Measurements from ENCODE around the gene BOK. TPM values are rescaled to one million over a fixed set of nuclear protein-coding genes. Genes with fewer than 3 reads are reported as not detected.
"Not testable (repeated sequence)": the region's sequence is repeated elsewhere in the genome, so short reads cannot be mapped to it uniquely, and the experiment has no call there.

The BOK gene
- total RNA-seq, 1 experiment from 2014 or later = 6.6 TPM

DNA sequence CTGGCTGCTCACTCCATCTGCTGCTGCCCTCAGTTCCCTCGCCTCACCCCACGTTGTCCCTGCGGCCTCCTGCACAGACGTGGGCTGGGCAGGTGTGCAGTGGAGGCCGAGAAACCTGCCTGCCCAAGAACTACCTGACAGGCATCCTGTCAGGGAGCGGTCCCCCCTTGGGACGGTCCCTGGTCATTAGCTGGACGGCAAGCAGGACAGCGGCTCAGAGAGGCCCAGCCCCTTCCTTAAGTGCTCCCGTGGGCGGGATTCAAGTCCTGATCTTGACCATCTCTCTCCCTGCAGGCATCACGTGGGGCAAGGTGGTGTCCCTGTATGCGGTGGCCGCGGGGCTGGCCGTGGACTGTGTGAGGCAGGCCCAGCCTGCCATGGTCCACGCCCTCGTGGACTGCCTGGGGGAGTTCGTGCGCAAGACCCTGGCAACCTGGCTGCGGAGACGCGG lies 11.3 kb downstream of the BOK start:
- no peaks in the 10 kb centered on the region; the same call in 1 of the 2 replicates for H3K36me3 ChIP-seq

GRCh38 chr2:241570961-241571581 lies 12.5 kb downstream of the BOK start:
- DNase-seq = no peak
- no peak overlapping the region for H3K27ac ChIP-seq
- no peaks in the 10 kb centered on the region; the same call in 1 of the 2 replicates for H3K36me3 ChIP-seq
- H3K27me3 ChIP-seq = no peaks in the 10 kb centered on the region
- H3K4me3 ChIP-seq = no peak overlapping the region
- no peaks in the 10 kb centered on the region for H3K4me1 ChIP-seq
- H3K9me3 ChIP-seq (replicated peaks) = no peaks in the 10 kb centered on the region

More for the DNA sequence above, 11.3 kb downstream of the BOK start:
- H3K27me3 ChIP-seq = no peaks in the 10 kb centered on the region
- DNase-seq = no peak
- no peak overlapping the region for H3K4me3 ChIP-seq
- H3K4me1 ChIP-seq = no peaks in the 10 kb centered on the region; the same call in 1 of the 2 replicates
- no peak overlapping the region for H3K27ac ChIP-seq
- no peaks in the 10 kb centered on the region for H3K9me3 ChIP-seq (replicated peaks)

DNA sequence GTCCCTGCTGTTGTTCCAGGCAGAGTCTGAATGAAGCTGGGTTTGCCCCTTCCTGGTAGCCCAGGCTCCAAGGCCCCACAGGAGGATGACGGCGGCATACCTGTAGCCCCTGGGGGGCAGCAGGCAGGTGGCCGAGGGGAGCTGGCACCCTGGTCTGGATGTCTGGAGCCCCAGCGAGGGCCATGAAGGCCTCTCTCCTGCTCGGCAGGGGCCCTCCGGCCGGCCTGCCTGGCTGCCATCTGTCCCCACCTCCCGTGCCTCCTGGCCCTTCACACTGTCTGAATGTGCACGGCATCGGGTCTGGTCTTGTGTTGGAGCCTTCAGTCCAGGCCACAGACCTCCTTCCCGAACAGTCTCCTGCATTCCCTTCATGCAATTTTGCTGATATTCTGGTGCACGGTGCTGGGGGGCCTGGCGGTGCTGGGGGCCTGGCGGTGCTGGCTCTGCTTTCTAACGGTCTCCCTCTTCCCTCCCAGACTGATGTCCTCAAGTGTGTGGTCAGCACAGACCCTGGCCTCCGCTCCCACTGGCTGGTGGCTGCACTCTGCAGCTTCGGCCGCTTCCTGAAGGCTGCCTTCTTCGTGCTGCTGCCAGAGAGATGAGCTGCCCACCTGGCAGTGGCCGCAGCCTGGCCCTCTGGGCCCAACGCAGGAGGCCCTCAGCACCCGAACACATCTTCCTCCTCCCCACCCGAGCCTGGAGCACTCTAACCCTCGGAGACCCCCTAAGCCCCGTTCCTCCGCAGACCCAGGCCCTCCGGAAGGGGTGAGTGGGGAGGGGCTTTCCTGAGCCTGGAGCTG lies 13.5 kb downstream of the BOK start:
- H3K4me3 ChIP-seq = no peak overlapping the region
- H3K27ac ChIP-seq = no peak overlapping the region
- H3K27me3 ChIP-seq = no peaks in the 10 kb centered on the region
- H3K9me3 ChIP-seq (replicated peaks) = no peaks in the 10 kb centered on the region
- no peak for DNase-seq
- no peaks in the 10 kb centered on the region for H3K4me1 ChIP-seq
- H3K36me3 ChIP-seq = no peaks in the 10 kb centered on the region; the same call in 1 of the 2 replicates

DNA sequence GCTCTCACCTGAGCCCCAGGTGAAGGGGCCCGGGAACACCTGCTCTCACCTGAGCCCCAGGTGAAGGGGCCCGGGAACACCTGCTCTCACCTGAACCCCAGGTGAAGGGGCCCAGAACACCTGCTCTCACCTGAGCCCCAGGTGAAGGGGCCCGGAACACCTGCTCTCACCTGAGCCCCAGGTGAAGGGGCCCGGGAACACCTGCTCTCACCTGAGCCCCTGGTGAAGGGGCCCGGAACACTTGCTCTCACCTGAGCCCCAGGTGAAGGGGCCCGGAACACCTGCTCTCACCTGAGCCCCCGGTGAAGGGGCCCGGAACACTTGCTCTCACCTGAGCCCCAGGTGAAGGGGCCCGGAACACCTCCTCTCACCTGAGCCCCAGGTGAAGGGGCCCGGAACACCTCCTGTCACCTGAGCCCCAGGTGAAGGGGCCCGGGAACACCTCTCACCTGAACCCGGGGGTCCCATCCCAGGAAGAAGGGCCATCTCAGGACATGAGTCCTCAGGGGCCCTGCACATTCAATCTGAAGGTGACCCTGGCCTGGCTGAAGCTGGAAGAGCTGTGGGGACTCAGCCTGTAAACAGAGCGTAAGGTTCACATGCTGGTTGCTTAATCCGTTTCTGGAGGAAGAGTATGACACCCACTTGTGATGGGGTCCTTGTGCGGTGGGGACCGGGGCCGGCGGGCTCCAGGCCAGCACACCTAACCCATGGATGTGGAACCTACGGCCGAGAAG lies 14.5 kb downstream of the BOK start:
- H3K27ac ChIP-seq; H3K27me3 ChIP-seq; H3K4me1 ChIP-seq; H3K4me3 ChIP-seq; DNase-seq; H3K36me3 ChIP-seq; H3K9me3 ChIP-seq (replicated peaks): not testable (repeated sequence)

DNA sequence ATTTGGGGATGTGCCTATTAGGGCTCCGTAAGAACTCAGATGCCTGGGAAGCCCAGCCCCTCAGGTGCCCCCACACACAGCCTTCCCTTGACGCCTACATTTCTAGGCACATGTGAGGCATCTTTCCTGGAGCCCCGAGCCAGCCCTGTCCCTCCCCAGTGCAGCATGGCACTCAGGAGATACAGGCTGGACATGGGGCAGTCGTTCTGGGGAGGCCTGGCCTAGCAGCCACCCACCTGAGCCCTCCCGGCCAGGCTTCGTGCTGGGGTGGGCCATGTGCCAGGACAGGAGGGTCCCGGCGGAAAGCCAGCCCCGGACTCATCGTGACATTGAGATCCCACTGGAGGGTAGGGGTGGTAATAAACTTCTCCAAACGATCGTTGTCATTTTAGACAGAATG lies 15.2 kb downstream of the BOK start:
- H3K36me3 ChIP-seq = no peaks in the 10 kb centered on the region; the same call in 1 of the 2 replicates

DNA sequence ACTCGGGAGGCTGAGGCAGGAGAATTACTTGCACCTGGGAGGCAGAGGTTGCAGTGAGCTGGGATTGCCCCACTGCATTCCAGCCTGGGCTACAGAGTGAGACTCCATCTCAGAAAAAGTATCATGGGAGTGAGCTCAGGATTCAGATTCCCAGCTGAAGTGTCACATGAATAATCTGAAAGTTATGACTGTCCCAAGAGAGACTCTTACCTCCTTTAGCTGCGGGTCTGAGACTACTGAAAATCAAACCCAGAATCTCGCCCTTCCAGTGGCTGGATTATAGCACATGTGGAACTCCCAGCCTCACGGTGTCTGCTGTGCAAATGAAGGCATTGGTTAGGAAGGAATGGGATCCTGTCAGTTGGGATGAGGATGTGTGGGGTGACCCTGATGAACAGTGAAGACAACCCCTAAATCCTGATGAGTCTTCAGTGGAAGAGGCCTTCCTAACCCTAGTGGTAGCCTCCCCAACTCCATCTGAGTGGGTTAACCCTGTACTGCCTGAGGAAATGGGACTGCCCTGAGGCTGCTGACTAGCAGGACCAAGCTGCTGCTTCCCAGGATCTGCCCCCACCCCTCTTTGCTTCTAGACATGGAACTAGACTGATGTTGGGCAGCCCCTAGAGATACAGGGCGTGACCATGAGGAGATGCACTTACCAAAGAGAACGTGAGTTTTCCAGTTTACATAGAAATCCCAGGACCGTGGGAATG lies 16.5 kb downstream of the BOK start:
- Histone ChIP-seq H3K9me3 (replicated peaks) (peaks cover under 1% of the 10 kb centered on the region; the same call in 1 of the 2 replicates), H3K36me3 (peaks cover 2% of the 10 kb centered on the region; the same call in 1 of the 2 replicates), H3K4me1 (no peaks in the 10 kb centered on the region), H3K27me3 (no peaks in the 10 kb centered on the region), H3K27ac (no peak overlapping the region), H3K4me3 (no peak overlapping the region)
- no peak for DNase-seq

More for the DNA sequence above, 15.2 kb downstream of the BOK start:
- Histone ChIP-seq H3K4me1 (no peaks in the 10 kb centered on the region), H3K4me3 (no peak overlapping the region), H3K27me3 (no peaks in the 10 kb centered on the region), H3K9me3 (replicated peaks) (no peaks in the 10 kb centered on the region), H3K27ac (no peak overlapping the region)
- DNase-seq = no peak

- no peak overlapping the region for H3K4me3 ChIP-seq
- H3K27me3 ChIP-seq = no peaks in the 10 kb centered on the region
- peaks cover 6% of the 10 kb centered on the region for H3K36me3 ChIP-seq
- no peak for DNase-seq
- no peak overlapping the region for H3K27ac ChIP-seq
- H3K4me1 ChIP-seq = no peaks in the 10 kb centered on the region
- peaks cover 5% of the 10 kb centered on the region; the same call in 1 of the 2 replicates for H3K9me3 ChIP-seq (replicated peaks)
These were observed 17.2 kb downstream of the BOK start for GRCh38 chr2:241575624-241576292.

- no peak for DNase-seq
- H3K4me1 ChIP-seq = no peaks in the 10 kb centered on the region
- no peak overlapping the region for H3K27ac ChIP-seq
- H3K4me3 ChIP-seq = no peak overlapping the region
- H3K36me3 ChIP-seq = peaks cover 6% of the 10 kb centered on the region
- peaks cover 5% of the 10 kb centered on the region; the same call in 1 of the 2 replicates for H3K9me3 ChIP-seq (replicated peaks)
- H3K27me3 ChIP-seq = no peaks in the 10 kb centered on the region
These were observed 17.7 kb downstream of the BOK start for GRCh38 chr2:241576293-241576654.

DNA sequence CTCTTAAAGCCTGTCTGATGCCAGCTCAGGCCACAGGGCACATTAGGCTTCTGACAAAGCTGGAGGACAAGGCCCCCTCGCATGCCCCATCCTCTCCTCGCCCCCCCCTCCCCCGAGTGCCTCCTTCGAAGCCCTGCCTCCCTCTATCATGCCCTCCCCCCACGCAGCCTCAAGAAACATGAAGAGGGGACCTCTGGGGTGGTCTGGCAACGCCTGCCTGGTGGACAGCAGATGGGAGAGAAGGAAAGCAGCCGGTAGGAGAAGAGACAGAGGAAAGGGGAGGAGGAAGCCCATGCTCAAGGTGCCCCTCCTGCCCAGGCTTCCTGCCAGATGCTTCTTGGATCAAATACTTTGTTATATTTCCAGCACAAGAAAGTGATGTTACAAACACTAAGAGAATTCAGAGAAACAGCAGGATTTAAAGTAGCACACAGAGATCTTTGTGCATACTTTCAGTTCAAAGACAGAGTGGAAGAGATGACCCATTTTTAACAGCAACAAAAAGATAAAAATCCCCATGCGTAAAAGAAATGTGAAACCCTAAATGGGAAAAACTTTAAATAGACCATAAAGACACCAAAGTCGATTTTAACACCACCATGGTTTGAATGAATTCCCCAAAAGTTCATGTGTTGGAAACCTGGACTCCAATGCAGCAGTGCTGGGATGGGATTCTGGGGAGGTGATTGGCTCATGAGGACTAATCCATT lies 19.0 kb downstream of the BOK start:
- no peaks in the 10 kb centered on the region for H3K27me3 ChIP-seq
- H3K4me1 ChIP-seq = no peaks in the 10 kb centered on the region
- DNase-seq = no peak
- no peak overlapping the region for H3K27ac ChIP-seq
- no peak overlapping the region for H3K4me3 ChIP-seq
- peaks cover 16% of the 10 kb centered on the region for H3K36me3 ChIP-seq
- H3K9me3 ChIP-seq (replicated peaks) = peaks cover 5% of the 10 kb centered on the region; the same call in 1 of the 2 replicates

DNA sequence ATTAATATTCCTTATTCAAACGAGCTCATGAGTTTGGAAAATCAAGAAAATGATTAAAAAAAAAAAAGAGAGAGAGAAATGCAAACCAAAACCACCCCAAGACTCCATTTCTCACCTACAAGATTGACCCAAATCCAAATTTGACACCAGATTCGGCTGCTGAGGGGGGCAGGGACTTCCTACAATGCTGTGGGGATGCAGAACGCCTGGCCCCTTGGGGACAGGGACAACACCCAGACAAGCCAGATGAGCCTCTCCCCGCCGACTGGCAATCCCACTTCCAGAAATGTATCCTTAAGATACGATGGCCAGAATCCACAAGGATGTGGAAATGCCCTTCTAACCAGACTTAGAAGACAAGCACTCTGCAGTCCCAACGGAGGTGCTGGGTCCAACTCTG lies 20.7 kb downstream of the BOK start:
- Histone ChIP-seq H3K4me3 (no peak overlapping the region), H3K36me3 (peaks cover 32% of the 10 kb centered on the region), H3K27me3 (no peaks in the 10 kb centered on the region), H3K27ac (no peak overlapping the region), H3K9me3 (replicated peaks) (peaks cover 5% of the 10 kb centered on the region; the same call in 1 of the 2 replicates), H3K4me1 (no peaks in the 10 kb centered on the region)
- DNase-seq = no peak

DNA sequence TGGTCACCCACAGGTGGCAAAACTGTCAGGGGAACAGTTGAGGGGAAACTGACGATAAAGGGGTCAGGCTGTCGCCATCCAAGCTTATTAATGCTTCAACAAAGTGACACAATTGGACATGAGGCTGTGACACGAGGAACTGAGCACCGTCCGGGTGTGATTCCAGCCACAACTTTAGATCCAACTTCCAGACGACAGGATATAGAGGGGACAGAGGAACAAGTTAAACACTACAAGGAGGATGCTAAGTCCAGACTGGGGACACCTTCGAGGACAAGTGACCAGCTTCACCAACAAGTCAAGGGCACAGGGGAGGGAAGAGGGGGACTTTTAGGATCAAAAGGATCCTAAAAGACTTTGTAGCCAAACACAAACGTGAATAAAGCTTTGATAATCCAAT lies 23.8 kb downstream of the BOK start:
- no peaks in the 10 kb centered on the region for H3K4me1 ChIP-seq
- H3K27ac ChIP-seq = no peak overlapping the region
- peaks cover 55% of the 10 kb centered on the region for H3K36me3 ChIP-seq
- DNase-seq = no peak
- H3K4me3 ChIP-seq = no peak overlapping the region
- H3K9me3 ChIP-seq (replicated peaks) = peaks cover 22% of the 10 kb centered on the region
- no peaks in the 10 kb centered on the region for H3K27me3 ChIP-seq

DNA sequence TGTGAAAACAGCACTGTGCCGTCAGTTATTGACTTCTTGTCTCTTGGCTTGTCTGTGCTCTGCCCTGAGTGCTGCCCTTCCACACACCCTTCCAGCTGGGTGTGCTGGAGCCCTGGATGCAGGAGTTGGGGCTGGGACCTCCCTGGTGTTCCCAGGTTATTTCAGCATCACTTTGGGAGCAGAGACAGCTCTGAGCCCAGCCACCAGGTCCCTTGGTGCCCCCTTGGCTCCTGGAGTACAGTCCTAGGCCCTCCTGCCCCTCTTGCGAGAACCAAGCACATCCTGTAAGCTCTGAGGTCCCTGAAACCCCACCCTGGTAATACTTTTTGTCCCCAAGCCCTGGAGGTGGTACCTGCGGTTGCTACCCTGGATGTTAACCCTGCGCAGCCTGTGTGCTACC lies 24.3 kb downstream of the BOK start:
- DNase-seq = no peak
- Histone ChIP-seq H3K27me3 (no peaks in the 10 kb centered on the region), H3K27ac (no peak overlapping the region), H3K9me3 (replicated peaks) (peaks cover 22% of the 10 kb centered on the region), H3K4me3 (no peak overlapping the region), H3K36me3 (peaks cover 57% of the 10 kb centered on the region), H3K4me1 (no peaks in the 10 kb centered on the region)

- no peak overlapping the region for H3K4me3 ChIP-seq
- H3K27ac ChIP-seq = no peak overlapping the region
- no peak for DNase-seq
- peaks cover 64% of the 10 kb centered on the region for H3K36me3 ChIP-seq
- no peaks in the 10 kb centered on the region for H3K4me1 ChIP-seq
- H3K27me3 ChIP-seq = no peaks in the 10 kb centered on the region
- peaks cover 26% of the 10 kb centered on the region for H3K9me3 ChIP-seq (replicated peaks)
These were observed 25.9 kb downstream of the BOK start for GRCh38 chr2:241584436-241584835.
